H1 (cell line): ENCODE measurements around the gene XPNPEP2. TPM values are rescaled to one million over a fixed set of nuclear protein-coding genes. Genes with fewer than 3 reads are reported as not detected.

Source experiments
- CTCF ChIA-PET: fragments of 300-600 bp; sonication (Branson Sonifier 250); formaldehyde crosslinking; loops from one replicate; lab custom pipeline; 2021; ENCODE audit not compliant: partially characterized antibody; lab: Charles Lee
- POLR2A ChIA-PET: fragments of 300-600 bp; sonication (Branson Sonifier 250); formaldehyde crosslinking; loops from one replicate; lab custom pipeline; 2021; ENCODE audit warnings: inconsistent platforms; ENCODE audit not compliant: partially characterized antibody; lab: Charles Lee
- DNase-seq, 2 experiments: peaks; one replicate each; pipeline versions ENCODE4 v3.0.0 to v3.0.0-alpha.2; 2010 to 2022; ENCODE audit warnings: low spot score in 2 of 2, low read depth in 1 of 2, mixed read lengths in 1 of 2
- FAIRE-seq: peaks from 2 replicates; lab custom pipeline; 2011; peaks lifted over from hg19 to GRCh38; lab: Jason Lieb, UNC
- H2AFZ ChIP-seq: 2 replicates; pipeline ENCODE4 v1.8.1; 2012; ENCODE audit warnings: low read length, inconsistent platforms
- H2AK5ac ChIP-seq: 2 replicates; pipeline ENCODE4 v1.6.1; 2013; ENCODE audit warnings: low read depth, low read length
- H2BK120ac ChIP-seq: replicated peaks from 2 replicates; pipeline ENCODE3; 2013; ENCODE audit warnings: low read depth, low read length, inconsistent platforms
- H2BK12ac ChIP-seq: 2 replicates; pipeline ENCODE4 v1.6.1; 2013; ENCODE audit warnings: low read depth, low read length
- H2BK15ac ChIP-seq: 2 replicates; pipeline ENCODE4 v1.6.1; 2013; ENCODE audit warnings: low read length
- H2BK20ac ChIP-seq: 2 replicates; pipeline ENCODE4 v1.6.1; 2013; ENCODE audit warnings: low read length
- H2BK5ac ChIP-seq: 2 replicates; pipeline ENCODE4 v1.6.1; 2013; ENCODE audit warnings: low read depth, low read length
- H3K14ac ChIP-seq: 2 replicates; pipeline ENCODE4 v1.6.1; 2013; ENCODE audit warnings: inconsistent platforms; ENCODE audit not compliant: insufficient read length
- H3K18ac ChIP-seq: 2 replicates; pipeline ENCODE4 v1.6.1; 2013; ENCODE audit warnings: low read length; ENCODE audit errors: extremely low read depth
- H3K23ac ChIP-seq: 2 replicates; pipeline ENCODE4 v1.6.1; 2013; ENCODE audit warnings: inconsistent platforms; ENCODE audit not compliant: insufficient read length
- H3K23me2 ChIP-seq: 2 replicates; pipeline ENCODE4 v1.6.1; 2013; ENCODE audit warnings: low read depth, low read length
- H3K27ac ChIP-seq: 2 replicates; pipeline ENCODE4 v1.6.1; 2011; ENCODE audit warnings: low read depth, low read length, inconsistent platforms
- H3K27me3 ChIP-seq, 4 experiments: replicated peaks in 1 of 4; 1 replicate in 1 of 4; 2 replicates in 3 of 4; pipeline versions ENCODE4 v1.6.1 to v1.8.1; 2011 to 2013; ENCODE audit warnings: low read length in 3 of 4, mild to moderate bottlenecking in 3 of 4, inconsistent platforms in 2 of 4, mixed read lengths in 2 of 4, moderate library complexity in 1 of 4; ENCODE audit not compliant: control insufficient read depth in 3 of 4, insufficient read depth in 3 of 4; ENCODE audit errors: extremely low read depth in 1 of 4
- H3K36me3 ChIP-seq, 4 experiments: 2 replicates each; pipeline versions ENCODE4 v1.6.1 to v1.8.1; 2011 to 2013; ENCODE audit warnings: mild to moderate bottlenecking in 4 of 4, low read length in 3 of 4, moderate library complexity in 2 of 4, control low read depth in 1 of 4, inconsistent platforms in 1 of 4; ENCODE audit not compliant: insufficient read depth in 4 of 4, control insufficient read depth in 2 of 4
- H3K4ac ChIP-seq: replicated peaks from 2 replicates; pipeline ENCODE3; 2013; ENCODE audit warnings: low read length, low read depth, mixed read lengths, inconsistent platforms; ENCODE audit not compliant: insufficient read length
- H3K4me1 ChIP-seq, 4 experiments: replicated peaks in 1 of 4; 1 replicate in 1 of 4; 2 replicates in 3 of 4; pipeline versions ENCODE4 v1.6.1 to v1.8.1; 2011 to 2013; ENCODE audit warnings: low read length in 3 of 4, inconsistent platforms in 2 of 4, mixed read lengths in 1 of 4; ENCODE audit not compliant: insufficient read depth in 4 of 4, control insufficient read depth in 3 of 4
- H3K4me2 ChIP-seq, 2 experiments: 2 replicates each; pipeline versions ENCODE4 v1.6.1 to v1.8.1; 2011 to 2013; ENCODE audit warnings: low read depth in 2 of 2, low read length in 2 of 2, control low read depth in 1 of 2, inconsistent platforms in 1 of 2, mild to moderate bottlenecking in 1 of 2; ENCODE audit not compliant: insufficient read depth in 1 of 2
- H3K4me3 ChIP-seq, 4 experiments: fragments of 200-600, 300-600 bp in 1 of 4; sonication (generic), shearing (Covaris generic), sonication (Bioruptor Twin) in 1 of 4; 2 replicates each; pipeline versions ENCODE4 v1.5.1 to v1.8.1; 2011 to 2016; ENCODE audit warnings: low read length in 4 of 4, low read depth in 3 of 4, control low read depth in 2 of 4, inconsistent platforms in 2 of 4, mild to moderate bottlenecking in 2 of 4, mixed read lengths in 1 of 4, moderate library complexity in 1 of 4; ENCODE audit not compliant: insufficient read depth in 2 of 4; ENCODE audit errors: extremely low read depth in 1 of 4
- H3K56ac ChIP-seq: replicated peaks from 2 replicates; pipeline ENCODE3; 2013; ENCODE audit warnings: low read depth, mild to moderate bottlenecking, mixed read lengths, low read length, inconsistent platforms; ENCODE audit not compliant: insufficient read length
- H3K79me1 ChIP-seq: 2 replicates; pipeline ENCODE4 v1.6.1; 2013; ENCODE audit warnings: low read depth, low read length, control low read depth
- H3K79me2 ChIP-seq, 2 experiments: 2 replicates each; pipeline versions ENCODE4 v1.6.1 to v1.8.1; 2012 to 2013; ENCODE audit warnings: low read length in 2 of 2, mild to moderate bottlenecking in 2 of 2, inconsistent platforms in 1 of 2; ENCODE audit not compliant: insufficient read depth in 2 of 2, control insufficient read depth in 1 of 2
- H3K9ac ChIP-seq, 4 experiments: replicated peaks in 1 of 4; 1 replicate in 1 of 4; 2 replicates in 3 of 4; pipeline versions ENCODE4 v1.6.1 to v1.8.1; 2011 to 2013; ENCODE audit warnings: low read depth in 3 of 4, low read length in 3 of 4, control low read depth in 2 of 4, mild to moderate bottlenecking in 2 of 4, moderate library complexity in 2 of 4, inconsistent platforms in 1 of 4; ENCODE audit errors: extremely low read depth in 1 of 4
- H3K9me3 ChIP-seq, 2 experiments: 2 replicates each; pipeline versions ENCODE4 v1.6.1 to v1.8.1; 2012 to 2013; ENCODE audit warnings: mild to moderate bottlenecking in 2 of 2, moderate library complexity in 2 of 2, control low read depth in 1 of 2, inconsistent platforms in 1 of 2, low read depth in 1 of 2, low read length in 1 of 2, mixed read lengths in 1 of 2; ENCODE audit not compliant: insufficient read depth in 2 of 2
- H4K20me1 ChIP-seq, 2 experiments: replicated peaks in 1 of 2; 2 replicates each; pipeline versions ENCODE3 to v1.8.1; 2011 to 2013; ENCODE audit warnings: inconsistent platforms in 2 of 2, low read length in 2 of 2, mild to moderate bottlenecking in 1 of 2; ENCODE audit not compliant: insufficient read depth in 2 of 2, control insufficient read depth in 1 of 2
- H4K5ac ChIP-seq: 2 replicates; pipeline ENCODE4 v1.6.1; 2013; ENCODE audit warnings: low read length, low read depth, mixed read lengths, inconsistent platforms; ENCODE audit not compliant: insufficient read length
- H4K8ac ChIP-seq: 2 replicates; pipeline ENCODE4 v1.8.0; 2013; ENCODE audit warnings: mild to moderate bottlenecking, moderate library complexity, low read length, inconsistent platforms; ENCODE audit not compliant: insufficient read depth; ENCODE audit errors: extremely low read depth
- H4K91ac ChIP-seq: replicated peaks from 2 replicates; pipeline ENCODE3; 2013; ENCODE audit warnings: low read length, mixed read lengths, inconsistent platforms; ENCODE audit not compliant: insufficient read length
- ASH2L ChIP-seq: fragments of 200-600, 300-600 bp; sonication (generic); IDR thresholded peaks from one replicate; pipeline ENCODE4 v1.7.1; 2017; ENCODE audit warnings: low read length
- CHD1 ChIP-seq: IDR thresholded peaks from 2 replicates; pipeline ENCODE4 v1.6.1; 2012; ENCODE audit warnings: low read depth, low read length, improper control_type of control experiment
- CHD2 ChIP-seq: IDR thresholded peaks from 2 replicates; pipeline ENCODE4 v1.6.1; 2012; ENCODE audit warnings: low read length, improper control_type of control experiment
- GABPA ChIP-seq: IDR thresholded peaks from 2 replicates; pipeline ENCODE4 v1.6.1; 2011; ENCODE audit warnings: mild to moderate bottlenecking, low read length, moderate library complexity, borderline replicate concordance; ENCODE audit not compliant: insufficient read depth
- JUND ChIP-seq: IDR thresholded peaks from 2 replicates; pipeline ENCODE4 v1.6.1; 2011; ENCODE audit warnings: mild to moderate bottlenecking, improper control_type of control experiment, low read length
- NRF1 ChIP-seq: IDR thresholded peaks from 2 replicates; pipeline ENCODE4 v1.6.1; 2011; ENCODE audit warnings: mild to moderate bottlenecking, low read depth, low read length, improper control_type of control experiment
- RFX5 ChIP-seq: IDR thresholded peaks from 2 replicates; pipeline ENCODE4 v1.6.1; 2011; ENCODE audit warnings: low read depth, low read length, improper control_type of control experiment, borderline replicate concordance
- SIX5 ChIP-seq: IDR thresholded peaks from 2 replicates; pipeline ENCODE4 v1.6.1; 2011; ENCODE audit warnings: mild to moderate bottlenecking, low read depth, low read length
- SP2 ChIP-seq: IDR thresholded peaks from 2 replicates; pipeline ENCODE4 v1.6.1; 2012; ENCODE audit warnings: mild to moderate bottlenecking, low read length, inconsistent platforms
- SP4 ChIP-seq: IDR thresholded peaks from 2 replicates; pipeline ENCODE4 v1.6.1; 2012; ENCODE audit warnings: low read length, inconsistent platforms
- TBP ChIP-seq: IDR thresholded peaks from 2 replicates; pipeline ENCODE4 v1.6.1; 2011; ENCODE audit warnings: low read depth, low read length, improper control_type of control experiment
- TCF12 ChIP-seq: IDR thresholded peaks from 2 replicates; pipeline ENCODE4 v1.6.1; 2011; ENCODE audit warnings: low read depth, mild to moderate bottlenecking, low read length
- WGBS, 2 experiments: shearing (Covaris generic) in 1 of 2; methylation state at CpG; one replicate each; pipeline versions ENCODE4 v1.1.6 to v1.1.7; 2013 to 2015; ENCODE audit warnings: low lambda C conversion rate in 2 of 2, mixed read lengths in 2 of 2, inconsistent platforms in 1 of 2, low coverage in 1 of 2, missing lambda C conversion rate in 1 of 2; ENCODE audit not compliant: insufficient replicate concordance in 2 of 2, insufficient coverage in 1 of 2, insufficient read length in 1 of 2; ENCODE audit errors: extremely low coverage in 1 of 2, missing lambda C conversion rate in 1 of 2; 5-methylcytosine and 5-hydroxymethylcytosine counted together
- polyA plus RNA-seq, 7 experiments: library from polyadenylated mRNA; depleted of rRNA in 3 of 7; stranded (reverse) in 5 of 7; unstranded in 2 of 7; fragments of >200 nt in 5 of 7; fragments of 200-250 nt in 2 of 7; gene quantifications; 1 replicate in 5 of 7; 2 replicates in 1 of 7; 4 replicates in 1 of 7; pipeline versions ENCODE4 v1.2.1 to v1.2.3, GENCODE V29; 2011 to 2013; ENCODE audit warnings: missing spikeins in 2 of 7, mixed read lengths in 2 of 7
- total RNA-seq: library from RNA; stranded (reverse); fragmentation: NEBNext Ultra II Directional; extraction: Animal tissue kit (Norgen Biotek cat#: 25700); gene quantifications from 2 replicates; pipeline ENCODE4 v1.2.1, GENCODE V29; 2021
- TF ChIP-seq, protein P1 (sequence below): IDR thresholded peaks from 2 replicates; pipeline ENCODE4 v1.6.1; 2011; ENCODE audit warnings: low read length, improper control_type of control experiment

The XPNPEP2 gene
- total and polyA plus RNA-seq, 2 of the 8 experiments (the other 6 are each of a cell fraction or from before 2014, with no cell fraction given), result 0.27 TPM; not detected in 1

DNA sequence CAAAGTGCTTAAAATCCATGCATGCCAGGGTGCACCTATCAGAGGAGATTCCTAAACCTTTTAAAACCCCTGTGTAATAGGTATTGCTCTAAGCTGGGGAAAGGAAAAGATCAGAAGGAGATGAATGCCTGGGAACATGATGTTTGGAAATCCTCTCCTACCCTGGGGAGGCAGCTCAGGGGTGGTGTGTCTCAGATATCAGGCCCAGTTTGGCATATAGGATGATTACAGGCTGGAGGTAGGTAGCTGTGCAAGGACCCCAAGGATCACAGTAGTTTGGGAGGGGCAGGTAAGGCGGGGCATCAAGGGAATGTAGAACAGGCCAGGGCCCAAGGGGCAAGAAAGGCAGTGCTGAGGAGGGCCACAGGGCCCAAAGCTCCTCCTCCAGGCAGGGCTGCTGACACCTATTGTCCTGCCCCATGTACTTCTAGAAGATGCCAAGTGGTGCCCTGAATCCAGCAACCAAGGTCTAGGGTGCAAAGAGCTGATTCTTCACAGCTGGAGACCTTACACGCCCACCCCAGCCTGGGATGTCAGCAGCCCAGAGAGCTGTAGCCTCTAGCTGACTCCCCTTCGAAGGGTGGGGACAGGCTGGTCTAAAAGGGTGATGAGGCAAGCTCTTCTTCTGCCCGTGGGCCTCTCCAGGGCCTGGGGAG lies 58.6 kb downstream of the XPNPEP2 start:
- Histone ChIP-seq H3K79me2 (no peaks in the 10 kb centered on the region), H3K14ac (no peak overlapping the region), H3K56ac (no peak overlapping the region), H2BK20ac (no peak overlapping the region), H4K8ac (no peak overlapping the region), H4K5ac (no peak overlapping the region), H3K4me3 (no peak overlapping the region), H2BK120ac (no peak overlapping the region), H2BK12ac (no peak overlapping the region), H3K79me1 (no peaks in the 10 kb centered on the region), H3K27me3 (no peaks in the 10 kb centered on the region), H3K4ac (no peak overlapping the region), H3K27ac (no peak overlapping the region), H2AK5ac (no peak overlapping the region), H2AFZ (no peak overlapping the region), H4K91ac (no peak overlapping the region), H3K4me1 (no peaks in the 10 kb centered on the region), H4K20me1 (no peaks in the 10 kb centered on the region), H3K23me2 (no peaks in the 10 kb centered on the region), H3K18ac (no peak overlapping the region), H3K9ac (no peak overlapping the region), H3K36me3 (peaks cover 0 to 4% (median 2%) of the 10 kb centered on the region in 4 experiments; a peak in 2 of 8 replicates), H2BK5ac (no peak overlapping the region), H3K23ac (no peak overlapping the region), H3K4me2 (no peak overlapping the region), H2BK15ac (no peak overlapping the region), H3K9me3 (no peaks in the 10 kb centered on the region)
- CTCF ChIA-PET, result interaction anchor here (0.6 to 1.5 kb wide), 3 partner anchors 27 to 196 kb away, joined by 3 to 4 read pairs (median 3); no protein-coding TSS in a partner anchor
- no peak for FAIRE-seq
- TF ChIP-seq GABPA (no peak), CHD1 (no peak), TCF12 (no peak), SP4 (no peak), TBP (no peak), SP2 (no peak), RFX5 (no peak), CHD2 (no peak), ASH2L (no peak), SIX5 (no peak), JUND (no peak), NRF1 (no peak)
- TF ChIP-seq, protein P1, sequence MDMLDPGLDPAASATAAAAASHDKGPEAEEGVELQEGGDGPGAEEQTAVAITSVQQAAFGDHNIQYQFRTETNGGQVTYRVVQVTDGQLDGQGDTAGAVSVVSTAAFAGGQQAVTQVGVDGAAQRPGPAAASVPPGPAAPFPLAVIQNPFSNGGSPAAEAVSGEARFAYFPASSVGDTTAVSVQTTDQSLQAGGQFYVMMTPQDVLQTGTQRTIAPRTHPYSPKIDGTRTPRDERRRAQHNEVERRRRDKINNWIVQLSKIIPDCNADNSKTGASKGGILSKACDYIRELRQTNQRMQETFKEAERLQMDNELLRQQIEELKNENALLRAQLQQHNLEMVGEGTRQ, result no peak
- WGBS, 2 experiments, result 92% methylated on average over 2 of the region's 4 CpGs; no CpG with 5 or more reads in 1 of the 2 experiments
- no peak for DNase-seq
- POLR2A ChIA-PET, result interaction anchor here (0.8 kb wide), 1 partner anchor 23 kb away, joined by 3 read pairs; no protein-coding TSS in a partner anchor
